ENCODE measurements around the gene DUS1L.

DUS1L gene

DNA sequence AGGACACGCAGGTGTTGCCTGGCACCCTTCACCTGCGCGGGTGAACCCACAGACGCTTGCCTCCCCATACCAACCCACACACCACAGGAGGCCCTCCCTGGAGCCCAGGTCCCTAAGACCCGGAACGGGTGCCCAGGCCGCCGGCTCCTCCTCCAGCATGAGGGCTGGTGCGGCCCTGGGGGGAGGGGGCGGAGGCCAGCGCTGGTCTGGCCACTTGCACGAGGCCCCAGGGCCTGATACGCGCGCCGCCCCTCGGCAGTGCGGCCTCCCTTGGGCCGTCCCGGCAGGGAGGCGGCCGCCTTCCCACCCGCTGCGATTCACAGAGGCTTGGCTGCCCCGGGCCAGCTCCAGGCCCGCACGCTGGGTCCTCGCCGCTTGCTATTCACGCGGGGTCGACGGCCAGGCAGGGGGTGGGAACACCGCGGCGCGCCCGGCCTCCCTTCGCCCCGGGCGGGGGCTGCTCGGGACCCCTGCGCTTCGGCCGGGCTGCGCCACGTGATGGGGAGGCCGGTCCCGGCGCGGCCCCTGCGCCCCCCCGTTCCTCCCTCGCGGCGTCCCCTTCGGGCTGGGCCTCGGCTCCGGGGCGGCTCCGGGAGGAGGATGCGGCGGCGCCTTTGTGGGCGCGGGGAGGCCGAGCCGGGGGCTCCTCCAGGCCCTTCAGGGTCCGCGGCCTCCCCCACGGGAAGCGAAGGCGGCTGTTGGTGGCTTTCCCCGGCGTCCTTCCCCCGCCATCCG is 31.7 kb upstream of the DUS1L start:
- no peak for TF ChIP-seq GATA2 (IDR thresholded peaks at IDR 0.05; ENCODE audit: low read depth, low read length)
- TF ChIP-seq GATA3 (IDR thresholded peaks at IDR 0.05; ENCODE audit: low read depth, low read length) = no peak

GRCh38 chr17:82096709-82097183 is 31.1 kb upstream of the DUS1L start:
- TF ChIP-seq GATA2 (IDR thresholded peaks at IDR 0.05; ENCODE audit: low read depth, low read length) (no peak), GATA3 (IDR thresholded peaks at IDR 0.05; ENCODE audit: low read depth, low read length) (no peak)

- TF ChIP-seq GATA2 (IDR thresholded peaks at IDR 0.05; ENCODE audit: low read depth, low read length) = no peak
- no peak for TF ChIP-seq GATA3 (IDR thresholded peaks at IDR 0.05; ENCODE audit: low read depth, low read length)
Observed at GRCh38 chr17:82095777-82096708, 30.4 kb upstream of the DUS1L start.

DNA sequence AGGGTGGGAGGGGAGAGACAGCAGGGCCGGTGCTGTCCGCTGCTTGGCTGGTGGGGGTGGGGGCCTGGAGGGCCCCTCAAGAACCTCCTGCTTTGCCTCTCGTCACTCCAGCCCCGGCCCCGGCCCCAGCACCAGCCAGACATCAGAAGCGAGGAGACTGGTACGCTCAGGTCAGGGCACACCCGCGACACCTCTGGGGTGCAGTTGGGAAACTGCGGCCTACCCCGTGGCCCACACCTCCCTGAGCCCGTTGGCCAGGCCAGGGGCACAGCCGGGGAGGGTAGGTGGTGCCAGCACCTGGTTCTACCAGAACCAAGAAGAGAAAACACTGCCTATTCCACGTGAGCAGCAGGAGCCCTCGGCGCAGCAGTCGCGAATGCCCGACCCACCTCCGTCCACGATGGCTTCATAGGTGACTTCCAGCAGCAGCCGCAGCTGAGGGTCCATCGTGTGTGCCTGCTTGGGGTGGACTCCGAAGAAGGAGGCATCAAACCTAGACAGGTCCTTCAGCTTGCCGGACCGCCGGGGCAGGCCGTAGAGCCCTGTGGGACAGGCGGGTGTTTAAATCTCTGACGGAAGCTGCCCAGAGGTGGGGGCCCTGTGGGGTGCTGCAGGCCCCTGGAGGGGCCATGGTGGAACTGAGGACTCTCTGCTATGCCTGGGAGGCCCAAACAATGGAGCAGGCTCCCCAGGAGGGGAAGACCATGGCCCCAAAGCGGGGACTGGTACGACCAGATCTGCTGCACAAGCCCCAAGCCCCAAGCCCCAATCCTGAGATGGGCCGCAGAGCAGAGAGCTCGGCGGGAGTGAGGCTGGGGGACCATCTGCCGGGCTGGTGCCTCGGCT is 29.6 kb upstream of the DUS1L start:
- TF ChIP-seq GATA2 (IDR thresholded peaks at IDR 0.05; ENCODE audit: low read depth, low read length) (no peak), GATA3 (IDR thresholded peaks at IDR 0.05; ENCODE audit: low read depth, low read length) (no peak)

GRCh38 chr17:82092995-82093751 is 27.6 kb upstream of the DUS1L start:
- TF ChIP-seq GATA2 (IDR thresholded peaks at IDR 0.05; ENCODE audit: low read depth, low read length) (no peak), GATA3 (IDR thresholded peaks at IDR 0.05; ENCODE audit: low read depth, low read length) (no peak)

DNA sequence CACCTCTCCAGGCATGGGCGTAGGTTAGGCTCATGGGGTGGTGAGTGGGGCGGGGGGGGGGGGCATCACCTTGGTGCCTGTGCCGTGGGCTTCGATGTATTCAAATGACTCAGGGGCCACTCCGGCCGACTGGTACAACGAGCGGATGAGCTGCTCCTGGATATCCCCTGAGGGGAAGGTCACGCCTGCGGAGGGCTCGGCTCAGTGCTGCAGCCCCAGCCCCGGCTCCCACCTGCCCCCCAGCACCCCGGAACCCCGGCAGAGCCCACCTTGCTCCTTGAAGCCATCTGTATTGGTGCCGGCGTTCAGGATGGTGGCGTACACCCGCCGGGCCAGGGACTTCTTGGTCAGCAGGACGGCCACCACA is 27.0 kb upstream of the DUS1L start:
- TF ChIP-seq GATA3 (IDR thresholded peaks at IDR 0.05; ENCODE audit: low read depth, low read length) = no peak
- TF ChIP-seq GATA2 (IDR thresholded peaks at IDR 0.05; ENCODE audit: low read depth, low read length) = no peak

DNA sequence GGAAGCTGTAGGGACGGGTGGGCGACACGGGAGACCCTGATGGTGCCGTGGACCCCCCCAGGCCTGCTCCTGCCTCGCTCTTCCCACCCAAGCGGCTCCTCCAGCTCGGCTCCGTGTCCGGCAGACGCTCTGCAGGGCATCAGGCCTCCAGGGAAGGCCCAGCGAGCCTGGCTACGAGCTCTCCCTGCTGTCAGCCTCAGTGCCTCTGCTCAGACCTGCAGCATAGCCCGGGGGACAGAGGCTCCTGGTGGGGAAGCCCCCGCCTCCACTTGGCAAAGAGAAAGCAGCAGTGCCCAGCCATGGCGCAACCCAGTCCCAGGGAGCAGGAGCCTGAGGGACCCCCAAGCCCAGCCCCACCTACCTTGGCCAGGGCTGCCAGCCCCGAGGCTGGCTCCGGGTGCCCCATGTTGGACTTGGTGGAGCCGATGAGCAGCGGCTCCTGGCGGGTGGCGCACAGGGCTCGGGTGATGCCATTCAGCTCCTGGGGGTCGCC is 26.5 kb upstream of the DUS1L start:
- TF ChIP-seq GATA3 (IDR thresholded peaks at IDR 0.05; ENCODE audit: low read depth, low read length) (no peak), GATA2 (IDR thresholded peaks at IDR 0.05; ENCODE audit: low read depth, low read length) (no peak)

DNA sequence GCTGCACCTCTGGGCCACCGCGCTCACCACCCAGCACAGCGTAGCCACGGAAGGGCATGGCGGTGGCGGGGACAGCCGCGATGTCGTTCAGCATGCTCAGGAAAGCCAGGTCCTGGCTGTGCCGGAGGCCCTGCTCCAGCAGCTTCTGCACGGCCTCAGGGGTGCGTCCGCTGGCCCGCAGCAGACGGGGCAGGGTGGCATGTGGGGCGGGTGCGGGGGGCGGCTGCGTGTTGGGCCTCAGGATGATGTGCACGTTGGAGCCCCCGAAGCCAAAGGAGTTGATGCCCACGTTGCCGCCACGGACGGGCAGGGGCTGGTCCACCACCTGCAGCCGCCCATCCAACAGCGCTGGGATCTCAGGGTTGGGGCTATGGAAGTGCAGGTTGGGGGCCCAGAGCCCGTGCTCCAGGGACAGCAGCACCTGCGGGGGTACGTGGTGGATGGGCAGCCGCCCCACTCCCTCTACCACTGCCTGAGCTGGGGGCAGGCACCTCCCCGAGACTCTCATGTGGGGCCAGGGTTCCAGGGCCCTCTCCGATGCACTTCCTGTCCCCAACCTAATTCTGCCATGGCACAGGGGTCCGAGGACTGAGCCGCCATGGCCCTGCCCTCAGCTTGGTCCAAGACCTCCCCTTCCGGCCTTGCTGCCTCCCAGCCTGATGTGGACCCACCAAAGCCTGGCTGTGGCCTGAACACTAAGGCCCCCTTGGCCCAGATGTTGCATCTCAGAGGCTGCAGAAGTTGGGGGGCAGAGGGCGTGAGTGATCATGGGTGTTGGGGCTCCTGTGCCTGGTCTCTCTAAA is 25.9 kb upstream of the DUS1L start:
- no peak for TF ChIP-seq GATA2 (IDR thresholded peaks at IDR 0.05; ENCODE audit: low read depth, low read length)
- no peak for TF ChIP-seq GATA3 (IDR thresholded peaks at IDR 0.05; ENCODE audit: low read depth, low read length)

- no peak for TF ChIP-seq GATA3 (IDR thresholded peaks at IDR 0.05; ENCODE audit: low read depth, low read length)
- no peak for TF ChIP-seq GATA2 (IDR thresholded peaks at IDR 0.05; ENCODE audit: low read depth, low read length)
Observed at GRCh38 chr17:82090549-82091263, 25.1 kb upstream of the DUS1L start.

- TF ChIP-seq GATA2 (IDR thresholded peaks at IDR 0.05; ENCODE audit: low read depth, low read length) (no peak), GATA3 (IDR thresholded peaks at IDR 0.05; ENCODE audit: low read depth, low read length) (no peak)
Observed at GRCh38 chr17:82089723-82090548, 24.3 kb upstream of the DUS1L start.

All from SH-SY5Y (cell line).